IMR-90 (cell line): ENCODE results near the gene DAP3. TPM values are rescaled to one million over a fixed set of nuclear protein-coding genes. Genes with fewer than 3 reads are reported as not detected.

ENCODE experiments used
- ATAC-seq: fragments of 200-7000 bp; cut with Tn5 transposase; 2 replicates; pipeline ENCODE4 v1.9.1; 2020; ENCODE audit warnings: low read depth, mild to moderate bottlenecking, moderate library complexity
- BruUV-seq: library from RNA; stranded (reverse); fragments of 400-500 nt; replicated peaks from 2 replicates; lab custom pipeline; 2021; lab: Mats Ljungman, UMichigan
- CTCF ChIA-PET: fragments of 300-600 bp; formaldehyde crosslinking; extraction: SDS; loops from one replicate; lab custom pipeline; 2021; ENCODE audit warnings: antibody characterized with exemption; lab: Yijun Ruan, JAX
- POLR2A ChIA-PET: fragments of 300-600 bp; sonication (Branson Sonifier 250); formaldehyde crosslinking; loops from one replicate; lab custom pipeline; 2022; ENCODE audit warnings: antibody characterized with exemption; ENCODE audit not compliant: unreplicated experiment; lab: Charles Lee
- DNase-seq: peaks from one replicate; pipeline ENCODE4 v3.0.0; 2013
- H2AFZ ChIP-seq: replicated peaks from 2 replicates; pipeline ENCODE3; 2013; ENCODE audit warnings: low read length, mild to moderate bottlenecking; ENCODE audit not compliant: poor library complexity
- H2AK5ac ChIP-seq: 2 replicates; pipeline ENCODE4 v1.6.1; 2013; ENCODE audit warnings: low read depth, low read length, inconsistent platforms
- H2AK9ac ChIP-seq: replicated peaks from 2 replicates; pipeline ENCODE3; 2013; ENCODE audit warnings: mild to moderate bottlenecking, low read depth, low read length, moderate library complexity; ENCODE audit not compliant: poor library complexity
- H2BK120ac ChIP-seq: 2 replicates; pipeline ENCODE4 v1.6.1; 2013; ENCODE audit warnings: low read depth, low read length, inconsistent platforms
- H2BK15ac ChIP-seq: 3 replicates; pipeline ENCODE4 v1.6.1; 2013; ENCODE audit warnings: low read depth, low read length, inconsistent platforms
- H2BK20ac ChIP-seq: 2 replicates; pipeline ENCODE4 v1.6.1; 2013; ENCODE audit warnings: low read depth, mild to moderate bottlenecking, inconsistent platforms, low read length, moderate library complexity
- H2BK5ac ChIP-seq: 2 replicates; pipeline ENCODE4 v1.6.1; 2013; ENCODE audit warnings: mild to moderate bottlenecking, low read depth, low read length, inconsistent platforms; ENCODE audit not compliant: poor library complexity, severe bottlenecking
- H3K14ac ChIP-seq: replicated peaks from 2 replicates; pipeline ENCODE4 v1.6.1; 2013; ENCODE audit warnings: low read depth, low read length, inconsistent platforms
- H3K18ac ChIP-seq: 2 replicates; pipeline ENCODE4 v1.6.1; 2013; ENCODE audit warnings: low read depth, low read length, control low read depth
- H3K23ac ChIP-seq: 2 replicates; pipeline ENCODE4 v1.6.1; 2013; ENCODE audit warnings: low read depth, low read length, inconsistent platforms
- H3K27ac ChIP-seq: 2 replicates; pipeline ENCODE4 v1.5.1; 2013; ENCODE audit warnings: mild to moderate bottlenecking, control low read depth, low read length; ENCODE audit not compliant: insufficient read depth
- H3K27me3 ChIP-seq: 2 replicates; pipeline ENCODE4 v1.6.1; 2013; ENCODE audit warnings: low read length; ENCODE audit not compliant: control insufficient read depth, insufficient read depth
- H3K36me3 ChIP-seq: 2 replicates; pipeline ENCODE4 v1.6.1; 2013; ENCODE audit warnings: low read length, mixed read lengths; ENCODE audit not compliant: control insufficient read depth, insufficient read depth
- H3K4ac ChIP-seq: 2 replicates; pipeline ENCODE4 v1.6.1; 2013; ENCODE audit warnings: low read depth, low read length, inconsistent platforms
- H3K4me1 ChIP-seq: 2 replicates; pipeline ENCODE4 v1.6.1; 2013; ENCODE audit warnings: low read length, mixed read lengths; ENCODE audit not compliant: control insufficient read depth, insufficient read depth
- H3K4me2 ChIP-seq: 2 replicates; pipeline ENCODE4 v1.6.1; 2013; ENCODE audit warnings: low read depth, mild to moderate bottlenecking, control low read depth, low read length, moderate library complexity
- H3K4me3 ChIP-seq: 2 replicates; pipeline ENCODE4 v1.5.1; 2013; ENCODE audit warnings: low read depth, mild to moderate bottlenecking, control low read depth, low read length, moderate library complexity; ENCODE audit not compliant: insufficient read depth
- H3K56ac ChIP-seq: 2 replicates; pipeline ENCODE4 v1.6.1; 2013; ENCODE audit warnings: low read length, inconsistent platforms; ENCODE audit not compliant: insufficient read depth; ENCODE audit errors: extremely low read depth
- H3K79me1 ChIP-seq, 2 experiments: 2 replicates each; pipeline ENCODE4 v1.6.1; 2013; ENCODE audit warnings: low read length in 2 of 2, inconsistent platforms in 1 of 2, low read depth in 1 of 2
- H3K9ac ChIP-seq: 2 replicates; pipeline ENCODE4 v1.6.1; 2013; ENCODE audit warnings: low read depth, low read length, control low read depth
- H3K9me1 ChIP-seq: 2 replicates; pipeline ENCODE4 v1.6.1; 2013; ENCODE audit warnings: low read length, inconsistent platforms; ENCODE audit not compliant: insufficient read depth
- H3K9me3 ChIP-seq: 2 replicates; pipeline ENCODE4 v1.6.1; 2013; ENCODE audit warnings: low read length; ENCODE audit not compliant: control insufficient read depth, insufficient read depth
- H4K20me1 ChIP-seq: 2 replicates; pipeline ENCODE4 v1.6.1; 2013; ENCODE audit warnings: low read length, inconsistent platforms; ENCODE audit not compliant: insufficient read depth
- H4K5ac ChIP-seq: 2 replicates; pipeline ENCODE4 v1.6.1; 2013; ENCODE audit warnings: mild to moderate bottlenecking, low read depth, low read length, control low read depth
- H4K8ac ChIP-seq, 2 experiments: 2 replicates each; pipeline ENCODE4 v1.6.1; 2013; ENCODE audit warnings: low read depth in 2 of 2, low read length in 2 of 2, control low read depth in 1 of 2, inconsistent platforms in 1 of 2
- H4K91ac ChIP-seq: 2 replicates; pipeline ENCODE4 v1.6.1; 2013; ENCODE audit warnings: low read depth, low read length, inconsistent platforms; ENCODE audit not compliant: insufficient read depth
- BHLHE40 ChIP-seq: fragments of 150-350 bp; IDR thresholded peaks from 2 replicates; pipeline ENCODE4 v1.6.1; 2016; ENCODE audit warnings: mild to moderate bottlenecking, low read depth, low read length
- CEBPB ChIP-seq: IDR thresholded peaks from 2 replicates; pipeline ENCODE4 v1.6.1; 2012; ENCODE audit warnings: low read depth, low read length, improper control_type of control experiment
- MAFK ChIP-seq: IDR thresholded peaks from 2 replicates; pipeline ENCODE4 v1.6.1; 2012; ENCODE audit warnings: low read depth, low read length, improper control_type of control experiment
- POLR2A ChIP-seq: IDR thresholded peaks from 2 replicates; pipeline ENCODE4 v1.6.1; 2012; ENCODE audit warnings: mild to moderate bottlenecking, low read depth, low read length
- SMC3 ChIP-seq: fragments of 150-350 bp; IDR thresholded peaks from 2 replicates; pipeline ENCODE4 v1.6.1; 2016; ENCODE audit warnings: low read depth, mild to moderate bottlenecking, antibody characterized with exemption, low read length, moderate library complexity
- WGBS, 2 experiments: methylation state at CpG; one replicate each; pipeline versions ENCODE4 v1.1.5 to v1.1.7; 2013; ENCODE audit warnings: missing lambda C conversion rate in 2 of 2; ENCODE audit not compliant: insufficient read length in 1 of 2; ENCODE audit errors: extremely low coverage in 2 of 2; 5-methylcytosine and 5-hydroxymethylcytosine counted together
- dilution Hi-C: fragments of 300-500 bp; cut with HindIII; formaldehyde crosslinking; loops from one replicate; pipeline ENCODE4 v1.14.3; 2018; ENCODE audit warnings: low sequenced_read_pairs; ENCODE audit not compliant: unreplicated experiment
- in situ Hi-C: fragments of 300-500 bp; cut with MboI; formaldehyde crosslinking; loops from 3 replicates; pipeline ENCODE4 v1.14.3; 2019; ENCODE audit warnings: low sequenced_read_pairs, inconsistent platforms, mixed read lengths
- intact Hi-C: fragments of 100-400 bp; cut with micrococcal nuclease; formaldehyde crosslinking; loops from 2 replicates; pipeline ENCODE4 v1.10.0; 2022
- polyA plus RNA-seq, 3 experiments: library from polyadenylated mRNA; depleted of rRNA; stranded (reverse); fragments of >200 nt; gene quantifications; 2 replicates each; pipeline ENCODE4 v1.2.3, GENCODE V29; 2012; ENCODE audit warnings: low replicate concordance in 1 of 3
- total RNA-seq: library from RNA; depleted of rRNA; stranded (reverse); fragments of >200 nt; gene quantifications from 2 replicates; pipeline ENCODE4 v1.2.3, GENCODE V29; 2012
- TF ChIP-seq, protein P1 (sequence below): conservative IDR thresholded peaks from 2 replicates; pipeline ENCODE4 v1.5.1; 2012; ENCODE audit warnings: mild to moderate bottlenecking, low read depth, low read length, improper control_type of control experiment

Gene DAP3
- total and polyA plus RNA-seq, 2 of the 4 experiments (the other 2 are of a cell fraction) = 48.6 to 126 TPM

DNA sequence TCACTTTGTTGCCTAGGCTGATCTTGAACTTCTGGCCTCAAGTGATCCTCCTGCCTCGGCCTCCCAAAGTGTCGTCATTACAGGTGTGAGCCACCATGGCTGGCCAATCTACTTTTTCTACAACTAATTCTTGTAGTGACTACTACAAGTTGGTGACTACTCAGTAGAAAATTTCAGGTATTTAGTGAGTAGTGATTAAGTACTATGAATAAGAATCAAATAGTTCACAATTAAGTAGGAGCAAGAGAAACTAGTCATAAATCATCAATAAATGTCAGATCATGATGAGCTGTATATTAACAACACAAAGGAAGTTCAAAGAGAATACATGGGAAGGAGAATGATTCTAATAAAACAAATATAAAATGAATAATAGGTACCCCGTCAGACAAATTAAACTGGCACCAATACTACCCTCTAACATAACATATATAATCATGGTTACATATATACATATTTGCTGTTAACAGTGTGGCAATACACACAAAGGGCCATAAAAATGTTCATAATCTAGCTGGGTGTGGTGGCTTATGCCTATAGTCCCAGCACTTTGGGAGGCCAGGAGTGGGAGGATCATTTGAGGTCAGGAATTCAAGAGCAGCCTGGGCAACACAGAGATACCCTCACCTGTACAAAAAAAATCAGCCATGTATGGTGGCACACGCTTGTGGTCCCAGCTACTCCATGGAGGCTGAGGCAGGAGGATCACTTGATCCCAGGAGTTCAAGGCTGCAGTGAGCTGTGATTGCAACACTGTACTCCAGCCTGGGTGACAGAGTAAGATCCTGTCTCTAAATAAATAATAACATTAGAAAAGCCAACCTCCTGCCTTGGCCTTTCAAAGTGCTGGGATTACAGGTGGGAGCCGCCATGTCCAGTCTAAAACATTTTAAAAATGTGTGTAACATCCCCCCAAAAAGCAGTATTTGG lies 19.4 kb upstream of the DAP3 start (continued):
- TF ChIP-seq, protein P1, sequence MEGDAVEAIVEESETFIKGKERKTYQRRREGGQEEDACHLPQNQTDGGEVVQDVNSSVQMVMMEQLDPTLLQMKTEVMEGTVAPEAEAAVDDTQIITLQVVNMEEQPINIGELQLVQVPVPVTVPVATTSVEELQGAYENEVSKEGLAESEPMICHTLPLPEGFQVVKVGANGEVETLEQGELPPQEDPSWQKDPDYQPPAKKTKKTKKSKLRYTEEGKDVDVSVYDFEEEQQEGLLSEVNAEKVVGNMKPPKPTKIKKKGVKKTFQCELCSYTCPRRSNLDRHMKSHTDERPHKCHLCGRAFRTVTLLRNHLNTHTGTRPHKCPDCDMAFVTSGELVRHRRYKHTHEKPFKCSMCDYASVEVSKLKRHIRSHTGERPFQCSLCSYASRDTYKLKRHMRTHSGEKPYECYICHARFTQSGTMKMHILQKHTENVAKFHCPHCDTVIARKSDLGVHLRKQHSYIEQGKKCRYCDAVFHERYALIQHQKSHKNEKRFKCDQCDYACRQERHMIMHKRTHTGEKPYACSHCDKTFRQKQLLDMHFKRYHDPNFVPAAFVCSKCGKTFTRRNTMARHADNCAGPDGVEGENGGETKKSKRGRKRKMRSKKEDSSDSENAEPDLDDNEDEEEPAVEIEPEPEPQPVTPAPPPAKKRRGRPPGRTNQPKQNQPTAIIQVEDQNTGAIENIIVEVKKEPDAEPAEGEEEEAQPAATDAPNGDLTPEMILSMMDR = no peak
- no peak for TF ChIP-seq BHLHE40

DNA sequence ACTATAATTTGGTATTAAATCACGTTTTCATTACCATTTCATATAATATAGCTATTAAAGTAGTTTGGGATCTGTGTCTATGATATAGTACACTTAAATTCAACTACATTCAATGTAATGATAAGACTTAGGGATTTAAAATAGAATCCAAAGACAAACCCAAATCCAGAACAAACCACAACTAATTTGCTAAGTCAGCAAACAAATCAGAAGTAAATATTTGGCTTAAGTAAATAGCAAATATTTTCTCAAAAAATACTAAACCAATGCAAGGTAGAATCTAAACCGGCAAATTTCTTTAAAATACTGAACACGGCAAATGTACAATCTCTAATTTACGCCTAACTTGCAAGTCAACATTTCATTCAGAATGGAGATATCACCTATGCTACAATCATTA lies 17.1 kb upstream of the DAP3 start:
- no peak for TF ChIP-seq CEBPB
- TF ChIP-seq SMC3 = no peak
- TF ChIP-seq, protein P1 = no peak
- no peak for TF ChIP-seq POLR2A
- peak; percentile 94 for TF ChIP-seq MAFK
- no peak for TF ChIP-seq BHLHE40
- WGBS, 2 experiments = no CpG with 5 or more reads among the region's 4 CpGs

More for the DNA sequence above, 17.1 kb upstream of the DAP3 start:
- H3K9me1 ChIP-seq = no peaks in the 10 kb centered on the region
- dilution Hi-C loops (no loop called here), in situ Hi-C loops (no loop called here), intact Hi-C loops (no loop called here)
- H4K20me1 ChIP-seq = no peaks in the 10 kb centered on the region
- no peak overlapping the region for H2BK120ac ChIP-seq
- H3K9ac ChIP-seq = no peak overlapping the region
- no peaks in the 10 kb centered on the region for H3K4me1 ChIP-seq
- DNase-seq (no peak), ATAC-seq (no peak)
- no peak overlapping the region for H2AFZ ChIP-seq
- H3K4ac ChIP-seq = no peak overlapping the region
- no peaks in the 10 kb centered on the region for H3K9me3 ChIP-seq
- H4K91ac ChIP-seq = no peak overlapping the region
- H3K18ac ChIP-seq = no peak overlapping the region
- no peak overlapping the region for H3K56ac ChIP-seq
- H3K14ac ChIP-seq = no peak overlapping the region
- CTCF ChIA-PET = no interaction called here
- no peak overlapping the region for H3K27ac ChIP-seq
- no peak overlapping the region for H3K4me2 ChIP-seq
- H3K23ac ChIP-seq = no peak overlapping the region
- H3K79me1 ChIP-seq = peaks cover 5 to 16% of the 10 kb centered on the region in 2 experiments
- no peak overlapping the region for H2BK5ac ChIP-seq
- peaks cover 59% of the 10 kb centered on the region for H3K36me3 ChIP-seq
- no peak overlapping the region for H2BK15ac ChIP-seq
- H3K4me3 ChIP-seq = no peak overlapping the region
- H2AK5ac ChIP-seq = no peak overlapping the region
- no peak overlapping the region for H4K8ac ChIP-seq
- H2AK9ac ChIP-seq = no peak overlapping the region
- no peaks in the 10 kb centered on the region for H3K27me3 ChIP-seq
- H2BK20ac ChIP-seq = no peak overlapping the region
- no TSS peak for BruUV-seq
- no peak overlapping the region for H4K5ac ChIP-seq
- POLR2A ChIA-PET = no interaction called here
